ENCODE results near the gene PDE9A.

- TF ChIP-seq TAF1 (IDR thresholded peaks at IDR 0.05; ENCODE audit: borderline replicate concordance, insufficient read depth, low read length) (no peak), REST (IDR thresholded peaks at IDR 0.05; ENCODE audit: insufficient read depth in 1 of 2, low read depth in 2 of 2, low read length in 2 of 2) (no peak), POLR2AphosphoS5 (IDR thresholded peaks at IDR 0.05; ENCODE audit: low read depth, low read length) (no peak), SIN3A (IDR thresholded peaks at IDR 0.05; ENCODE audit: borderline replicate concordance, insufficient read depth, low read length) (no peak), FOXP2 (optimal IDR thresholded peaks at IDR 0.05; ENCODE audit: borderline replicate concordance, extremely low read depth, extremely low read length, insufficient read depth) (no peak)
Measured at GRCh38 chr21:42757826-42758655, 104.6 kb downstream of the PDE9A start.
